Measurements from ENCODE around the gene HOXC10.

Gene HOXC10

DNA sequence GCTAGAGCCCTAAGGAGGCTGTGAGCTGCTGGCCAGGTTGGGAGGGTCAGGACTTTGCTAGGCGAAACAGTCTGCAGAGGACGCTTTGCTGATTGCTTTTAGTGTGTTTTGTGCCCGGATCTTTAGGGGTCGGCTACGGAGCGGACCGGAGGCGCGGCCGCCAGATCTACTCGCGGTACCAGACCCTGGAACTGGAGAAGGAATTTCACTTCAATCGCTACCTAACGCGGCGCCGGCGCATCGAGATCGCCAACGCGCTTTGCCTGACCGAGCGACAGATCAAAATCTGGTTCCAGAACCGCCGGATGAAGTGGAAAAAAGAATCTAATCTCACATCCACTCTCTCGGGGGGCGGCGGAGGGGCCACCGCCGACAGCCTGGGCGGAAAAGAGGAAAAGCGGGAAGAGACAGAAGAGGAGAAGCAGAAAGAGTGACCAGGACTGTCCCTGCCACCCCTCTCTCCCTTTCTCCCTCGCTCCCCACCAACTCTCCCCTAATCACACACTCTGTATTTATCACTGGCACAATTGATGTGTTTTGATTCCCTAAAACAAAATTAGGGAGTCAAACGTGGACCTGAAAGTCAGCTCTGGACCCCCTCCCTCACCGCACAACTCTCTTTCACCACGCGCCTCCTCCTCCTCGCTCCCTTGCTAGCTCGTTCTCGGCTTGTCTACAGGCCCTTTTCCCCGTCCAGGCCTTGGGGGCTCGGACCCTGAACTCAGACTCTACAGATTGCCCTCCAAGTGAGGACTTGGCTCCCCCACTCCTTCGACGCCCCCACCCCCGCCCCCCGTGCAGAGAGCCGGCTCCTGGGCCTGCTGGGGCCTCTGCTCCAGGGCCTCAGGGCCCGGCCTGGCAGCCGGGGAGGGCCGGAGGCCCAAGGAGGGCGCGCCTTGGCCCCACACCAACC, 44.8 kb downstream of the HOXC10 start:
- Histone ChIP-seq H3K36me3 (ENCODE audit: insufficient read depth, low read length) (no peaks in the 10 kb centered on the region), H3K9ac (ENCODE audit: low read depth, low read length) (peak overlapping the region; percentile 18; the same call in 1 of the 2 replicates), H3K4me1 (ENCODE audit: insufficient read depth, low read length) (peaks cover 4% of the 10 kb centered on the region; the same call in 1 of the 2 replicates)

GRCh38 chr12:54030442-54030801, 45.5 kb downstream of the HOXC10 start:
- H3K36me3 ChIP-seq (ENCODE audit: insufficient read depth, low read length), result no peaks in the 10 kb centered on the region
- H3K9ac ChIP-seq (ENCODE audit: low read depth, low read length), result no peak overlapping the region
- peaks cover 4% of the 10 kb centered on the region; the same call in 1 of the 2 replicates for H3K4me1 ChIP-seq (ENCODE audit: insufficient read depth, low read length)
- no peaks in the 10 kb centered on the region for H3K9me3 ChIP-seq (ENCODE audit: control insufficient read depth, insufficient read depth, low read length)

More for the DNA sequence above, 44.8 kb downstream of the HOXC10 start:
- H3K9me3 ChIP-seq (ENCODE audit: control insufficient read depth, insufficient read depth, low read length), result no peaks in the 10 kb centered on the region

- Histone ChIP-seq H3K4me1 (ENCODE audit: insufficient read depth, low read length) (peaks cover 4% of the 10 kb centered on the region; the same call in 1 of the 2 replicates), H3K36me3 (ENCODE audit: insufficient read depth, low read length) (no peaks in the 10 kb centered on the region), H3K9ac (ENCODE audit: low read depth, low read length) (no peak overlapping the region), H3K9me3 (ENCODE audit: control insufficient read depth, insufficient read depth, low read length) (no peaks in the 10 kb centered on the region)
Measured at GRCh38 chr12:54030889-54031471, 46.0 kb downstream of the HOXC10 start.

DNA sequence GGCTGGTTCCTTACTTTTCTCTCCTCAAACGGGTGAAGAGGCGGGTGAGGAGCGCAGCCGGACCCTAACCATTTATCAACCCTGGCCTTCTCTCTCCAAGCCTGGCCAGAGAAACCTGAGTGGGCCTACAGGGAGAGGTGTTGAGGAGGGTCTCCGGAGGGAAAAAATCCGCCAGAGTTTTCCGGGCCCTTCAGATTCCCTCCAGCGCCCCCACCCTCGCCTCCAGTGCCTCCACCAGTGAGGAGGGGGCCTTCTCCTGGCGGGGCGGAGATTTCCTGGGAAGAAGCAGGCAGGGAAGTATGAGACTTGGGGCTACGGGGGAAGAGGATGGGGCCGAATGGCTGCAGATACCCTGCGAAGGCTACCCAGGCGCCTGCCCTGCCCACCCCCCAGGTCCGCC, 46.5 kb downstream of the HOXC10 start:
- H3K9me3 ChIP-seq (ENCODE audit: control insufficient read depth, insufficient read depth, low read length), result no peaks in the 10 kb centered on the region
- H3K9ac ChIP-seq (ENCODE audit: low read depth, low read length), result no peak overlapping the region
- peaks cover 4% of the 10 kb centered on the region; the same call in 1 of the 2 replicates for H3K4me1 ChIP-seq (ENCODE audit: insufficient read depth, low read length)
- H3K36me3 ChIP-seq (ENCODE audit: insufficient read depth, low read length), result no peaks in the 10 kb centered on the region

DNA sequence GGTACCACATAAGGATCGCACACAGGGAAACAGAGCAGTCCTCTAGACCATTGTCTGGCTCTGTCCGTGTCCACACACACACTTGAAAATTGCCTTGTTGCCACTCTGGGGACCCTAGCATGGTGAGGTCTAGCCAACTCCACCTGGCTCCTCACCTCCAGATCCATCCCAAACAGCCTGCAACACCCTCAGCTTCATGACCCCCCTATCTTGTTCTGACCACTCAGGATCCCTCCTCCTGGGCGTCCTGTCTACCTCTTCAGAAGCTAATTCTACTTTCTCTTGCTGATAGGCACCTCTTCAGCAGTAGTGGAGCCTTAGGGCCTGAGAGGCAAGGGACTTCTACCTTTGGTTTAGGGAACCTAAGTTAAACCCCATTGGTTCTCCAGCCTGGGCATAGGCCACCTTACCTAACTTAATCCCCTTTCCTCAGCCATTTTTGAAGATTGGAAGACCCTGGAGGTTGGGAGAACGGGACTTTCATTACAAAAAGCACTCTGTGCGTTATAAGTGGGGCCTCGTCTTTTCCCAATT, 47.2 kb downstream of the HOXC10 start:
- no peaks in the 10 kb centered on the region for H3K36me3 ChIP-seq (ENCODE audit: insufficient read depth, low read length)
- H3K9me3 ChIP-seq (ENCODE audit: control insufficient read depth, insufficient read depth, low read length), result no peaks in the 10 kb centered on the region
- peaks cover 4% of the 10 kb centered on the region; the same call in 1 of the 2 replicates for H3K4me1 ChIP-seq (ENCODE audit: insufficient read depth, low read length)
- no peak overlapping the region for H3K9ac ChIP-seq (ENCODE audit: low read depth, low read length)

DNA sequence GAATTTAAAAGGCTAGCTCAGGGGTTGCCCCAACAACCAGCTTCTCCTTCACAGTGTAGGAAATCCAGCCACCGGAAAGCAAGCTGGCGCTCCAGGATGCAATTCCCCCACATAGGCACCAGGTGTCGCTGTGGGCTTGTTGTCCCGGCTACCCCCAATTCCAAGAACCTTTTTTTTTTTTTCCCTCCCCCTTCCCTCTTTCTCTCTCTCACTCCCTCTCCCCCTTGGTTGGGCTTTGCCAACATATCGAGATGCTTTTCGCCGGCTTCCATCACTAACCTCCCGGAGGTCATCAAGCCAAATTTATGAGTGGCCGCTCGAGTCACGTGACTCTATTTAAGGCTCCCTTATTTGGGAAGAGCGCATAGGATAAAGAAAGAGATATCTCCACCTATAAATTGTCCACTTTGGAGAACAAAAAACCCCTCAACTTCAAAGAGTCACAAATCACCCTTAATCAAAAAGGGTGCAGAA, 47.7 kb downstream of the HOXC10 start, which contains the start of gene HOXC5:
TSS of gene HOXC5 (plus strand) at position 424 of the 474 bp plus-strand sequence. CDS start 73 bp downstream, outside the sequence.
- no peaks in the 10 kb centered on the region for H3K9me3 ChIP-seq (ENCODE audit: control insufficient read depth, insufficient read depth, low read length)
- H3K9ac ChIP-seq (ENCODE audit: low read depth, low read length), result peak within 1 kb of the TSS; percentile 5; the same call in 1 of the 2 replicates
- H3K4me1 ChIP-seq (ENCODE audit: insufficient read depth, low read length), result peaks cover 4% of the 10 kb centered on the region; the same call in 1 of the 2 replicates
- H3K36me3 ChIP-seq (ENCODE audit: insufficient read depth, low read length), result no peaks in the 10 kb centered on the region

- Histone ChIP-seq H3K9ac (ENCODE audit: low read depth, low read length) (peak overlapping the region; percentile 5; the same call in 1 of the 2 replicates), H3K9me3 (ENCODE audit: control insufficient read depth, insufficient read depth, low read length) (no peaks in the 10 kb centered on the region), H3K36me3 (ENCODE audit: insufficient read depth, low read length) (no peaks in the 10 kb centered on the region), H3K4me1 (ENCODE audit: insufficient read depth, low read length) (peaks cover 3% of the 10 kb centered on the region; the same call in 1 of the 2 replicates)
Measured at GRCh38 chr12:54033106-54033979, 48.4 kb downstream of the HOXC10 start.

- no peaks in the 10 kb centered on the region; the same call in 1 of the 2 replicates for H3K4me1 ChIP-seq (ENCODE audit: insufficient read depth, low read length)
- no peaks in the 10 kb centered on the region for H3K36me3 ChIP-seq (ENCODE audit: insufficient read depth, low read length)
- no peak overlapping the region; the same call in 1 of the 2 replicates for H3K9ac ChIP-seq (ENCODE audit: low read depth, low read length)
- H3K9me3 ChIP-seq (ENCODE audit: control insufficient read depth, insufficient read depth, low read length), result no peaks in the 10 kb centered on the region
Measured at GRCh38 chr12:54033980-54034784, 49.2 kb downstream of the HOXC10 start.

DNA sequence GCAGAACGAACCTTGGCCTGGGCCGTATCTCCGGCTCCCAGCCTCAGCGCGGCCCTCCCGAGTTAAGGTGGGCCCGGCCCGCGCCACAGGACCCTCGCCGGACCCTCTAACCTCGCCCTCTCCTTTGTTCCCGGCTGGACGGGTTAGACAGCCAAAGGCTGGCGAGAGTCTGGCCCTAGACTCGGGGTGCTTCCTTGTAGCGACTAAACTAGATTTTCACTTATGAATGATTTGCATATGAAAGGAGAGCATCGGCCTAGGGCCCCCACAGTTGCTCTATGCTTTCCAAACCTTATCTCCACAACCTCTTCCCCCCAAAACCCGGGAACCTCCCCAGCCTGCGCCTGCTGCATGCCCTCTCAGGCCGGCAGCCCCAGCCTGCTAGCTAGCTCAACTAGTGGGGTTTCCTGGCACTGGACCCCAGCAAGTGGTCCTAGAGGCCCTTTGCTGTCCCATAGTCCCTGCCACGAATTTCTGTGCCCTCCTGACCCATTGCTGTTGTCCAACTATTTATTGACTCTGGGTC, 49.9 kb downstream of the HOXC10 start:
- H3K9me3 ChIP-seq (ENCODE audit: control insufficient read depth, insufficient read depth, low read length), result no peaks in the 10 kb centered on the region
- H3K4me1 ChIP-seq (ENCODE audit: insufficient read depth, low read length), result no peaks in the 10 kb centered on the region; the same call in 1 of the 2 replicates
- H3K9ac ChIP-seq (ENCODE audit: low read depth, low read length), result no peak overlapping the region
- H3K36me3 ChIP-seq (ENCODE audit: insufficient read depth, low read length), result no peaks in the 10 kb centered on the region

DNA sequence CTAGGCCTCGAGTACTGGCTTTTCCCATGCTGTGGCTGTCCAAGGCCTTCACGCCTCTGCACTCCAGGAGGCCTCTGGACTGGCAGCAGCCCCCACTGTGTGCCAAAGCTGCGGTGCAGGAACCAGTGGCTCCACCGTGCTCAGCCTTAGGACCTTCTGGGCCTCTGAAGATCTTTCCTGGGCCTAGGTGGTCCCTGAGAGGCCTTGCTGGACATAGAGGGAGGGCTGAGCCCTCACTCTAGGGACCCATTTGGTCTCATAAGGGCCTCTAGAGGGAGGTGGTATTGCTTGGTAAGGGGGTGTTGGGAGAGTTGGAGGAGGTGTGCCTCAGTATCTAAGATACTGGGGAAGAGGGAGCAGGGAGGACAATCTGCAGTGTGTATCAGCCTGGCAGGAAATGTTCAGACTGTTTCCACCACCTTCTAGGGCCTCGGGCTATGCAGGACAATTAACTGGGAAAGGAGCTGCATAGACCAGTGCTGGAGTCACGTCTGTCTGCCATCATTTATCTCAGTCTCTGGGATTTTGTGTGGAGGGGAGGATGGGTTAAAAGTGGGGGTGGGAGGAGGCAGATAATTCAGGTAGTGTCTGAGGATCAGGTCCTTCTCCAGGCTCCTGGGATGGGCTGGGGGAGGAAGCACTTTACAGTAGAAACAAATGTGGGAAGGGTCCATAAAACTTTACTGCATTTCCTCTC, 50.8 kb downstream of the HOXC10 start:
- H3K4me1 ChIP-seq (ENCODE audit: insufficient read depth, low read length), result no peaks in the 10 kb centered on the region; the same call in 1 of the 2 replicates
- no peaks in the 10 kb centered on the region for H3K9me3 ChIP-seq (ENCODE audit: control insufficient read depth, insufficient read depth, low read length)

DNA sequence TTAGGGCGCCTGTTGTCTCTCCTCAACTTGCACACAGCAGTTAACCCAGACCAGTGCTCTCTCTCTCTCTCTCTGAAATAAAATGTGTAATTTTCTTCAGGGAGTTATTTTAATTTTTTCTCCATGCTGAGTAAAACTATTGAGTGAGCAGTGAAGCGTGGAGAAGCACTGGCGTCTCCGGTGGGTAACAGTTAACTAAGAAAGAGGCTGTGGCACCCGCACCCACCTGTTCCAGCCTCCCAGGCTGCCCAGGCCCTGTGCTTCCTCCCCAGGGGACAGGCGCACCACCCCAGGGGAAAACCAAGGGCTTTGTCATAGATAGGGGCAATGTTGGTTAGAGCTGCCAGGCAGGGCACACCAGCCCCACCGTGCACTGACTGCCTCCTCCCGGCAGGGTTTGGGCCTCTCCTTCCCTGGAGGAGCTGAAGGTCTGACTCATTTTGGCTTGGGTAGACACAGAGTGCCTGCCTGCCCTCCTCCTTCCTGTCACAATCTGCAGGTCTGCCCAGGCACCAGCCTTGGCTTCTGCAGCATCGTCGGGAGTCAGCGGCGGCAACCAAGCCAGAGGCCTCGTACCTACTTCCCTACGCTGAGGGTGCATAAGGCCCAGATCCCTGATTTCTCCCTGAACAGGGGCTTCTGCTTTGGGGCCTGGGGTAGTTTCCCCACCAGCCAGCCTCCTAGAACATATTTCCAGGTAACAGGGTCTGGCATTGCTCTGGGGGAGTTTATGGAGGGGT, 51.8 kb downstream of the HOXC10 start:
- H3K9ac ChIP-seq (ENCODE audit: low read depth, low read length), result no peak overlapping the region
- no peaks in the 10 kb centered on the region for H3K9me3 ChIP-seq (ENCODE audit: control insufficient read depth, insufficient read depth, low read length)
- H3K36me3 ChIP-seq (ENCODE audit: insufficient read depth, low read length), result no peaks in the 10 kb centered on the region
- H3K4me1 ChIP-seq (ENCODE audit: insufficient read depth, low read length), result no peaks in the 10 kb centered on the region; the same call in 1 of the 2 replicates

More for the DNA sequence above, 50.8 kb downstream of the HOXC10 start:
- Histone ChIP-seq H3K36me3 (ENCODE audit: insufficient read depth, low read length) (no peaks in the 10 kb centered on the region), H3K9ac (ENCODE audit: low read depth, low read length) (no peak overlapping the region)
